Measurements from ENCODE around the gene VMAC. TPM values are rescaled to one million over a fixed set of nuclear protein-coding genes. Genes with fewer than 3 reads are reported as not detected.
A peak's percentile ranks its signal among the peaks of the same experiment; 100 is the strongest.

Gene VMAC
- total RNA-seq, 2 donors from 2014 or later, result 23.6 to 29.0 TPM

GRCh38 chr19:5947435-5947834 is 42.8 kb downstream of the VMAC start:
- intact Hi-C loops (cut with DNase I), result no loop called here
- TF ChIP-seq POLR2A (IDR thresholded peaks at IDR 0.05) (no peak), POLR2AphosphoS5 (IDR thresholded peaks at IDR 0.05) (no peak), CTCF (IDR thresholded peaks at IDR 0.05) (no peak)
- H3K9me3 ChIP-seq, result no peaks in the 10 kb centered on the region
- DNase-seq (ENCODE audit: low spot score), result no peak
- peak overlapping the region in 1 of 2 donors; percentile 19 for H3K27ac ChIP-seq
- WGBS, result 54% methylated on average over 13 of the region's 13 CpGs
- H3K27me3 ChIP-seq (replicated peaks; ENCODE audit: insufficient read depth), result no peaks in the 10 kb centered on the region
- no peaks in the 10 kb centered on the region for H3K4me1 ChIP-seq (replicated peaks)
- H3K4me3 ChIP-seq, result no peak overlapping the region
- H3K36me3 ChIP-seq, result no peaks in the 10 kb centered on the region

GRCh38 chr19:5948752-5949564 is 44.3 kb downstream of the VMAC start:
- intact Hi-C loops (cut with DNase I), result no loop called here
- Histone ChIP-seq H3K4me3 (no peak overlapping the region), H3K4me1 (replicated peaks) (peaks cover 6% of the 10 kb centered on the region), H3K27ac (peak overlapping the region; percentile 6 to 19), H3K9me3 (no peaks in the 10 kb centered on the region), H3K27me3 (replicated peaks; ENCODE audit: insufficient read depth) (no peaks in the 10 kb centered on the region), H3K36me3 (no peaks in the 10 kb centered on the region)
- TF ChIP-seq CTCF (IDR thresholded peaks at IDR 0.05), result no peak
- TF ChIP-seq POLR2AphosphoS5 (IDR thresholded peaks at IDR 0.05), result no peak
- TF ChIP-seq POLR2A (IDR thresholded peaks at IDR 0.05), result no peak
- 44% methylated on average over 13 of the region's 13 CpGs for WGBS
- no peak for DNase-seq (ENCODE audit: low spot score)

GRCh38 chr19:5949792-5950305 is 45.2 kb downstream of the VMAC start:
- DNase-seq (ENCODE audit: low spot score), result no peak
- no peaks in the 10 kb centered on the region for H3K36me3 ChIP-seq
- TF ChIP-seq CTCF (IDR thresholded peaks at IDR 0.05), result no peak
- TF ChIP-seq POLR2AphosphoS5 (IDR thresholded peaks at IDR 0.05), result no peak
- TF ChIP-seq POLR2A (IDR thresholded peaks at IDR 0.05), result no peak
- H3K4me1 ChIP-seq (replicated peaks), result peaks cover 13% of the 10 kb centered on the region
- no peak overlapping the region for H3K4me3 ChIP-seq
- H3K27ac ChIP-seq, result no peak overlapping the region
- H3K27me3 ChIP-seq (replicated peaks; ENCODE audit: insufficient read depth), result no peaks in the 10 kb centered on the region
- 78% methylated on average over 13 of the region's 13 CpGs for WGBS
- H3K9me3 ChIP-seq, result no peaks in the 10 kb centered on the region
- intact Hi-C loops (cut with DNase I), result no loop called here

- Histone ChIP-seq H3K36me3 (no peaks in the 10 kb centered on the region), H3K4me1 (replicated peaks) (peaks cover 18% of the 10 kb centered on the region), H3K27me3 (replicated peaks; ENCODE audit: insufficient read depth) (no peaks in the 10 kb centered on the region), H3K9me3 (no peaks in the 10 kb centered on the region), H3K27ac (no peak overlapping the region), H3K4me3 (no peak overlapping the region)
- TF ChIP-seq POLR2A (IDR thresholded peaks at IDR 0.05) (no peak), CTCF (IDR thresholded peaks at IDR 0.05) (no peak), POLR2AphosphoS5 (IDR thresholded peaks at IDR 0.05) (no peak)
- DNase-seq (ENCODE audit: low spot score), result no peak
- intact Hi-C loops (cut with DNase I), result no loop called here
- WGBS, result 69% methylated on average over 3 of the region's 3 CpGs
Observed at GRCh38 chr19:5950741-5951140, 46.1 kb downstream of the VMAC start.
